PC-3 (cell line): ENCODE data around the gene CRADD. TPM values are rescaled to one million over a fixed set of nuclear protein-coding genes. Genes with fewer than 3 reads are reported as not detected.

ENCODE experiments used
- ATAC-seq: fragments of 200-7000 bp; cut with Tn5 transposase; 2 replicates; pipeline ENCODE4 v1.9.1; 2020; ENCODE audit warnings: mild to moderate bottlenecking, moderate library complexity
- BruUV-seq: library from RNA; stranded (reverse); fragments of 400-500 nt; replicated peaks from 2 replicates; lab custom pipeline; 2021; lab: Mats Ljungman, UMichigan
- CTCF ChIA-PET: fragments of 300-600 bp; sonication (Branson Sonifier 250); formaldehyde crosslinking; loops from one replicate; lab custom pipeline; 2022; ENCODE audit warnings: antibody characterized with exemption; lab: Charles Lee
- POLR2A ChIA-PET: fragments of 300-600 bp; sonication (Branson Sonifier 250); formaldehyde crosslinking; loops from one replicate; lab custom pipeline; 2022; ENCODE audit warnings: antibody characterized with exemption; ENCODE audit not compliant: unreplicated experiment; lab: Charles Lee
- DNase-seq: peaks from one replicate; pipeline ENCODE4 v3.0.0-alpha.2; 2015
- H2AFZ ChIP-seq: fragments of 300-600 bp; sonication (generic); 2 replicates; pipeline ENCODE4 v1.6.0; 2016; ENCODE audit warnings: antibody characterized with exemption, low read length
- H3F3A ChIP-seq: fragments of 300-600 bp; sonication (generic); one replicate; pipeline ENCODE4 v1.6.0; 2017; ENCODE audit warnings: antibody characterized with exemption, low read length, control low read depth, mild to moderate bottlenecking; ENCODE audit not compliant: unreplicated experiment
- H3K27ac ChIP-seq: fragments of 300-600 bp; sonication (generic); 2 replicates; pipeline ENCODE4 v1.5.1; 2016; ENCODE audit warnings: mild to moderate bottlenecking, low read length
- H3K27me3 ChIP-seq: fragments of 300-600 bp; sonication (generic); 2 replicates; pipeline ENCODE4 v1.6.1; 2016; ENCODE audit warnings: low read length, mixed read lengths
- H3K36me3 ChIP-seq: fragments of 300-600 bp; sonication (generic); 2 replicates; pipeline ENCODE4 v1.6.1; 2016; ENCODE audit warnings: low read depth, mixed run types, low read length, mixed read lengths
- H3K4me1 ChIP-seq: fragments of 300-600 bp; sonication (generic); 2 replicates; pipeline ENCODE4 v1.5.1; 2016; ENCODE audit warnings: low read length; ENCODE audit not compliant: insufficient read depth
- H3K4me2 ChIP-seq: fragments of 300-600 bp; sonication (generic); 2 replicates; pipeline ENCODE4 v1.6.0; 2016; ENCODE audit warnings: low read length
- H3K4me3 ChIP-seq: fragments of 300-600 bp; sonication (generic); 2 replicates; pipeline ENCODE4 v1.5.1; 2016; ENCODE audit warnings: mild to moderate bottlenecking, low read length, mixed read lengths
- H3K79me2 ChIP-seq: fragments of 300-600 bp; sonication (generic); 2 replicates; pipeline ENCODE4 v1.6.1; 2017; ENCODE audit warnings: low read length, mixed read lengths
- H3K9ac ChIP-seq: fragments of 300-600 bp; sonication (generic); 2 replicates; pipeline ENCODE4 v1.6.0; 2016; ENCODE audit warnings: mild to moderate bottlenecking, low read length
- H3K9me2 ChIP-seq: fragments of 300-600 bp; sonication (generic); replicated peaks from 2 replicates; pipeline ENCODE4 v1.6.1; 2016; ENCODE audit warnings: mixed run types, low read length, mixed read lengths
- H3K9me3 ChIP-seq: fragments of 300-600 bp; sonication (generic); 2 replicates; pipeline ENCODE4 v1.6.1; 2016; ENCODE audit warnings: low read length, mixed read lengths
- H4K20me1 ChIP-seq: fragments of 300-600 bp; sonication (generic); 2 replicates; pipeline ENCODE4 v1.6.1; 2016; ENCODE audit warnings: low read length, mixed read lengths
- CTCF ChIP-seq: fragments of 300-600 bp; sonication (generic); conservative IDR thresholded peaks from 2 replicates; pipeline ENCODE4 v1.5.1; 2017; ENCODE audit warnings: antibody characterized with exemption, low read depth, mild to moderate bottlenecking, low read length
- EZH2 ChIP-seq: fragments of 300-600 bp; sonication (generic); IDR thresholded peaks from one replicate; pipeline ENCODE4 v1.6.1; 2017; ENCODE audit warnings: antibody characterized with exemption, mild to moderate bottlenecking, low read length; ENCODE audit not compliant: unreplicated experiment
- EZH2phosphoT487 ChIP-seq: fragments of 300-600 bp; sonication (generic); IDR thresholded peaks from 2 replicates; pipeline ENCODE4 v1.6.1; 2018; ENCODE audit warnings: mild to moderate bottlenecking, antibody characterized with exemption, low read length, borderline replicate concordance
- intact Hi-C: fragments of 100-400 bp; cut with micrococcal nuclease; formaldehyde crosslinking; loops from 2 replicates; pipeline ENCODE4 v1.9.0; 2023
- total RNA-seq: library from RNA; depleted of rRNA; stranded (reverse); fragments of >200 nt; gene quantifications from 2 replicates; pipeline ENCODE4 v1.2.3, GENCODE V29; 2014

Gene CRADD
- total RNA-seq, 1 experiment from 2014 or later = 11.4 TPM

GRCh38 chr12:93939641-93940325 is 262.6 kb downstream of the CRADD start:
- no peaks in the 10 kb centered on the region for H3K36me3 ChIP-seq
- BruUV-seq = no TSS peak
- no peaks in the 10 kb centered on the region for H3F3A ChIP-seq
- H3K79me2 ChIP-seq = no peaks in the 10 kb centered on the region
- H3K4me1 ChIP-seq = 0 out of 2 replicates have a peak, but pooled peaks cover 3% of the 10 kb centered on the region
- intact Hi-C loops = no loop called here
- ATAC-seq (no peak), DNase-seq (no peak)
- H3K4me2 ChIP-seq = no peak overlapping the region
- H2AFZ ChIP-seq = no peak overlapping the region
- CTCF ChIA-PET = no interaction called here
- no peak overlapping the region for H3K27ac ChIP-seq
- H3K9me3 ChIP-seq = peaks cover 12% of the 10 kb centered on the region; the same call in 1 of the 2 replicates
- no peaks in the 10 kb centered on the region for H3K9me2 ChIP-seq
- POLR2A ChIA-PET = no interaction called here
- no peaks in the 10 kb centered on the region for H3K27me3 ChIP-seq
- TF ChIP-seq EZH2 = no peak
- TF ChIP-seq EZH2phosphoT487 = no peak
- no peak for TF ChIP-seq CTCF
- H3K9ac ChIP-seq = no peak overlapping the region
- H4K20me1 ChIP-seq = no peaks in the 10 kb centered on the region
- H3K4me3 ChIP-seq = no peak overlapping the region

- intact Hi-C loops = no loop called here
- Histone ChIP-seq H3K4me2 (no peak overlapping the region), H3K27ac (no peak overlapping the region), H3K9me2 (no peaks in the 10 kb centered on the region; the same call in 1 of the 2 replicates), H3K4me3 (no peak overlapping the region), H2AFZ (no peak overlapping the region), H3K36me3 (no peaks in the 10 kb centered on the region), H3K79me2 (no peaks in the 10 kb centered on the region), H3K27me3 (no peaks in the 10 kb centered on the region), H3K4me1 (0 out of 2 replicates have a peak, but pooled peaks cover 10% of the 10 kb centered on the region), H3F3A (no peaks in the 10 kb centered on the region), H4K20me1 (no peaks in the 10 kb centered on the region), H3K9ac (no peak overlapping the region), H3K9me3 (no peaks in the 10 kb centered on the region)
- no TSS peak for BruUV-seq
- ChIA-PET CTCF (no interaction called here), POLR2A (no interaction called here)
- DNase-seq (peak; percentile 51), ATAC-seq (peak; percentile 64)
- TF ChIP-seq CTCF (no peak), EZH2 (no peak), EZH2phosphoT487 (no peak)
Measured at GRCh38 chr12:93943780-93944179, 266.6 kb downstream of the CRADD start.

DNA sequence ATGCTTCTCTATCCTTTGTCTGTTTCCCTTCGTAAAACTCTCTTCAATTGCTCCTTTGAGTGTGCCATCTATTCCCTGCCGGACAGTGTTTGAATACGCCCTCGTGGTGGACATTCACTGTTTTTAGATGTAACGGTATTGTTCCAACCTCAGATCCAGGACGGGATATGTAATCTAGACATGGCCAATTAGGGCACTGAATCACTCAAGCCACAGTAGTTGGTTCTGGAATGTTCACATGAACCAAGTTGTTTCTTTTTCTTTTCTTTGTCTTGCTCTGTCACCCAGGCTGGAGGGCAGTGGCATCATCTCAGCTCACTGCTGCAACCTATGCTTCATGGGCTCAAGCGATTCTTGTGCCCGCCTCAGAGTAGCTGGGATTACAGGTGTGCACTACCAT is 267.0 kb downstream of the CRADD start:
- intact Hi-C loops = no loop called here
- no TSS peak for BruUV-seq
- CTCF ChIA-PET = no interaction called here

More for the DNA sequence above, 267.0 kb downstream of the CRADD start:
- Histone ChIP-seq H3K4me3 (no peak overlapping the region), H3K27me3 (no peaks in the 10 kb centered on the region), H3K36me3 (no peaks in the 10 kb centered on the region), H3F3A (no peaks in the 10 kb centered on the region), H2AFZ (no peak overlapping the region), H3K9me2 (no peaks in the 10 kb centered on the region; the same call in 1 of the 2 replicates), H3K27ac (no peak overlapping the region), H3K9ac (no peak overlapping the region), H3K4me1 (0 out of 2 replicates have a peak, but pooled peaks cover 10% of the 10 kb centered on the region), H3K9me3 (no peaks in the 10 kb centered on the region), H3K79me2 (no peaks in the 10 kb centered on the region), H3K4me2 (no peak overlapping the region), H4K20me1 (no peaks in the 10 kb centered on the region)
- TF ChIP-seq EZH2phosphoT487 = no peak
- no peak for TF ChIP-seq EZH2
- TF ChIP-seq CTCF = no peak
- ATAC-seq (no peak), DNase-seq (no peak)
- POLR2A ChIA-PET = no interaction called here
